ENCODE measurements around the gene KIF3B. TPM values are rescaled to one million over a fixed set of nuclear protein-coding genes. Genes with fewer than 3 reads are reported as not detected.

Gene KIF3B
- total RNA-seq, 4 donors from 2014 or later = 26.6 to 46.5 (median 37.5) TPM

- DNase-seq = no peak
- in situ Hi-C loops (cut with MboI; ENCODE audit: low pct_ligation_motif_present in 1 of 4, low pct_unique_long_range_greater_than_20kb in 1 of 4, low sequenced_read_pairs in 3 of 4) = no loop called here
- Histone ChIP-seq H3K4me1 (peaks cover 0 to 9% (median 2%) of the 10 kb centered on the region in 4 donors), H3K36me3 (no peaks in the 10 kb centered on the region), H3K9me3 (no peaks in the 10 kb centered on the region), H3K27me3 (no peaks in the 10 kb centered on the region), H3K27ac (no peak overlapping the region), H3K4me3 (no peak overlapping the region)
- intact Hi-C loops (cut with DNase I; ENCODE audit: low total_unique reads) = no loop called here
- TF ChIP-seq POLR2AphosphoS5 (IDR thresholded peaks at IDR 0.05) (no peak), EP300 (IDR thresholded peaks at IDR 0.05; ENCODE audit: low read depth) (no peak), POLR2A (IDR thresholded peaks at IDR 0.05) (no peak), CTCF (IDR thresholded peaks at IDR 0.05) (no peak)
- WGBS, 2 donors (ENCODE audit: low coverage in 1 of 2) = 72 to 80% methylated on average over 4 to 6 of the region's 6 CpGs
These were observed 19.5 kb downstream of the KIF3B start for GRCh38 chr20:32296819-32297420.

- intact Hi-C loops (cut with DNase I; ENCODE audit: low total_unique reads) (no loop called here), in situ Hi-C loops (cut with MboI; ENCODE audit: low pct_ligation_motif_present in 1 of 4, low pct_unique_long_range_greater_than_20kb in 1 of 4, low sequenced_read_pairs in 3 of 4) (no loop called here)
- Histone ChIP-seq H3K9me3 (no peaks in the 10 kb centered on the region), H3K4me1 (peaks cover 0 to 9% (median 2%) of the 10 kb centered on the region in 4 donors), H3K4me3 (no peak overlapping the region), H3K36me3 (no peaks in the 10 kb centered on the region), H3K27me3 (no peaks in the 10 kb centered on the region), H3K27ac (no peak overlapping the region)
- DNase-seq = no peak
- TF ChIP-seq EP300 (IDR thresholded peaks at IDR 0.05; ENCODE audit: low read depth) = no peak
- no peak for TF ChIP-seq POLR2A (IDR thresholded peaks at IDR 0.05)
- no peak for TF ChIP-seq POLR2AphosphoS5 (IDR thresholded peaks at IDR 0.05)
- TF ChIP-seq CTCF (IDR thresholded peaks at IDR 0.05) = no peak
- WGBS, 2 donors (ENCODE audit: low coverage in 1 of 2) = 85% methylated on average over 4 of the region's 4 CpGs
These were observed 20.0 kb downstream of the KIF3B start for GRCh38 chr20:32297439-32297838.

- 94 to 97% methylated on average over 6 of the region's 6 CpGs for whole genome bisulfite sequencing, 2 donors (ENCODE audit: low coverage in 1 of 2)
- H3K4me1 ChIP-seq = peaks cover 0 to 9% (median 2%) of the 10 kb centered on the region in 4 donors
These were observed 23.2 kb downstream of the KIF3B start for GRCh38 chr20:32300647-32301046.

More at GRCh38 chr20:32300647-32301046, 23.2 kb downstream of the KIF3B start:
- in situ Hi-C loops (cut with MboI; ENCODE audit: low pct_ligation_motif_present in 1 of 4, low pct_unique_long_range_greater_than_20kb in 1 of 4, low sequenced_read_pairs in 3 of 4) = no loop called here
- intact Hi-C loops (cut with DNase I; ENCODE audit: low total_unique reads) = no loop called here
- Histone ChIP-seq H3K27ac (no peak overlapping the region), H3K9me3 (no peaks in the 10 kb centered on the region), H3K27me3 (no peaks in the 10 kb centered on the region), H3K36me3 (no peaks in the 10 kb centered on the region), H3K4me3 (no peak overlapping the region)
- DNase-seq = no peak
- no peak for TF ChIP-seq POLR2A (IDR thresholded peaks at IDR 0.05)
- no peak for TF ChIP-seq POLR2AphosphoS5 (IDR thresholded peaks at IDR 0.05)
- no peak for TF ChIP-seq EP300 (IDR thresholded peaks at IDR 0.05; ENCODE audit: low read depth)
- TF ChIP-seq CTCF (IDR thresholded peaks at IDR 0.05) = no peak
